OCI-LY7 (cell line): ENCODE measurements around the gene ELOVL7. TPM values are rescaled to one million over a fixed set of nuclear protein-coding genes. Genes with fewer than 3 reads are reported as not detected.
"Not testable (repeated sequence)": the region's sequence is repeated elsewhere in the genome, so short reads cannot be mapped to it uniquely, and the experiment has no call there.

ENCODE experiments used
- BruUV-seq: library from RNA; stranded (reverse); fragments of 400-500 nt; replicated peaks from 2 replicates; lab custom pipeline; 2021; lab: Mats Ljungman, UMichigan
- CTCF ChIA-PET: fragments of 300-600 bp; sonication (Branson Sonifier 250); formaldehyde crosslinking; loops from one replicate; lab custom pipeline; 2022; ENCODE audit warnings: antibody characterized with exemption; ENCODE audit not compliant: unreplicated experiment; lab: Charles Lee
- POLR2A ChIA-PET: fragments of 300-600 bp; sonication (Branson Sonifier 250); formaldehyde crosslinking; loops from one replicate; lab custom pipeline; 2022; ENCODE audit warnings: antibody characterized with exemption; lab: Charles Lee
- DNase-seq: peaks from one replicate; pipeline ENCODE4 v3.0.0-alpha.2; 2015; ENCODE audit warnings: low spot score
- H2AFZ ChIP-seq: fragments of 200-600 bp; sonication (generic), shearing (Covaris generic); 2 replicates; pipeline ENCODE4 v1.6.1; 2014; ENCODE audit warnings: mild to moderate bottlenecking, antibody characterized with exemption, low read length, moderate library complexity
- H3K27ac ChIP-seq: fragments of 200-600 bp; sonication (generic); 2 replicates; pipeline ENCODE4 v1.5.1; 2014; ENCODE audit warnings: mixed run types, low read depth, mild to moderate bottlenecking, moderate library complexity, low read length, inconsistent platforms; ENCODE audit not compliant: poor library complexity, severe bottlenecking
- H3K36me3 ChIP-seq: fragments of 200-600 bp; sonication (generic); 2 replicates; pipeline ENCODE4 v1.6.1; 2014; ENCODE audit warnings: mild to moderate bottlenecking, antibody characterized with exemption, low read length, moderate library complexity, mixed read lengths; ENCODE audit not compliant: insufficient read depth
- H3K4me1 ChIP-seq: fragments of 200-600 bp; sonication (generic); 2 replicates; pipeline ENCODE4 v1.5.1; 2014; ENCODE audit warnings: mild to moderate bottlenecking, low read length; ENCODE audit not compliant: insufficient read depth, poor library complexity, severe bottlenecking
- H3K4me2 ChIP-seq: fragments of 200-600 bp; sonication (generic); 2 replicates; pipeline ENCODE4 v1.6.1; 2014; ENCODE audit warnings: mild to moderate bottlenecking, low read length
- H3K4me3 ChIP-seq: fragments of 200-600 bp; sonication (generic); 2 replicates; pipeline ENCODE4 v1.5.1; 2014; ENCODE audit warnings: mild to moderate bottlenecking, low read depth, low read length; ENCODE audit not compliant: poor library complexity, severe bottlenecking
- H3K79me2 ChIP-seq: fragments of 200-600 bp; sonication (generic); 2 replicates; pipeline ENCODE4 v1.6.1; 2016; ENCODE audit warnings: low read depth, mild to moderate bottlenecking, low read length, moderate library complexity, mixed read lengths; ENCODE audit not compliant: insufficient read depth
- H3K9me2 ChIP-seq: fragments of 200-600 bp; sonication (generic); 2 replicates; pipeline ENCODE4 v1.6.1; 2016; ENCODE audit warnings: mild to moderate bottlenecking, low read length, mixed read lengths; ENCODE audit not compliant: insufficient read depth
- H3K9me3 ChIP-seq: fragments of 200-600 bp; sonication (generic); 2 replicates; pipeline ENCODE4 v1.6.1; 2014; ENCODE audit warnings: mild to moderate bottlenecking, mixed run types, low read length, mixed read lengths
- H4K20me1 ChIP-seq: fragments of 200-600 bp; sonication (generic); 2 replicates; pipeline ENCODE4 v1.6.1; 2014; ENCODE audit warnings: mild to moderate bottlenecking, antibody characterized with exemption, low read length, moderate library complexity, mixed read lengths; ENCODE audit not compliant: insufficient read depth
- EZH2phosphoT487 ChIP-seq: fragments of 200-600 bp; sonication (generic); IDR thresholded peaks from 2 replicates; pipeline ENCODE4 v1.6.1; 2018; ENCODE audit warnings: low read depth, borderline replicate concordance, mild to moderate bottlenecking, mixed run types, antibody characterized with exemption, low read length, moderate library complexity, mixed read lengths
- intact Hi-C: fragments of 100-400 bp; cut with micrococcal nuclease; formaldehyde crosslinking; loops from one replicate; pipeline ENCODE4 v1.10.0; 2022; ENCODE audit not compliant: unreplicated experiment
- total RNA-seq, 2 experiments: library from RNA; depleted of rRNA in 1 of 2; stranded (reverse); fragments of >200 nt in 1 of 2; shearing (Covaris generic) in 1 of 2; gene quantifications; 2 replicates each; pipeline ENCODE4 v1.2.3, GENCODE V29; 2014 to 2022
- TF ChIP-seq, protein P1 (sequence below): fragments of 200-600 bp; sonication (generic); conservative IDR thresholded peaks from 2 replicates; pipeline ENCODE4 v1.5.1; 2014; ENCODE audit warnings: mild to moderate bottlenecking, antibody characterized with exemption, low read length, moderate library complexity, mixed read lengths

The ELOVL7 gene
- total RNA-seq, 2 experiments from 2014 or later: 0.03 TPM; not detected in 1

DNA sequence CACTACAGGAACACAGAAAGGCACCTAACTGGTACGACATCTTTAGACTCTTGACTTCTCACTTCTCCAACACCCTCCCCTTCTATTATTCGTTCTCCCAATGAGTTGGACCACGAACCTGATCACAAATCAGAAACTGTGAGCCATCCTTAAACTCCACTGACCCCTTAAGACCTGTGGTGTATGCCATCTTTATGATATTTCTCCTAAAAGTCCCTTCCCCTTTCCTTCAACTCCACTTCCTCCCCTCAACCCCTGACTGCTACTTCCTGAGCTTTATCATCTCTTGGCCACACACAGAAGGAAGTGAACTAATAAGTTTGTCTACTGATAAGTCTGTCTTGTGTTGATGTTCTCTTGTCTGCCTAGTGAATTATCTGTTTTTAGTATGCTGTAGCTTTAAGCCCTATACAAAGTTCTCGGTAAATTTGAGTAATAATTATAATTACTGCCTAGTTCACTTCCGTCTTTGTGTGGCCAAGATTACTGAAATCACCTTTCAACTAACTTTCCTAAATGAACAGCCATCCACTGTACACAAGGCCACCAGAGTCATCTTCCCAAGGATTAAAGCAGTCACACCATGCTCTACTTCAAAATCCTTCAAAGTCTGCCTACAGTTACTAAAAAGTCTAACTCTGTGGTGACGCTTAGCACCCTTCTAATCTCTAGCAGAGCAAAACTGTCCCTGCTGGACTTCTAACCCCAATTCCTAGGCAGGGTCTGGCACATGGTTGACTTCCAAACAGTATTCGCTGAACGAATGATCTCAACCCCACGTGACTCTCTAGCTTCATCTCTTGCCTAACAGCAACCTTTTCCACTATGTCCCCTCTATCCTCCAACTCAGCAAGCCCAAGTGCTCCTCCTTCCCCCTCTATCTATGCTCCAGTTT lies 23.2 kb downstream of the ELOVL7 start:
- Histone ChIP-seq H3K9me3 (no peaks in the 10 kb centered on the region), H3K4me2 (no peak overlapping the region), H3K4me1 (no peaks in the 10 kb centered on the region), H3K36me3 (no peaks in the 10 kb centered on the region), H3K9me2 (no peaks in the 10 kb centered on the region), H3K27ac (no peak overlapping the region), H3K4me3 (no peak overlapping the region), H3K79me2 (no peaks in the 10 kb centered on the region), H2AFZ (no peak overlapping the region), H4K20me1 (no peaks in the 10 kb centered on the region)
- no peak for TF ChIP-seq EZH2phosphoT487
- TF ChIP-seq, protein P1, sequence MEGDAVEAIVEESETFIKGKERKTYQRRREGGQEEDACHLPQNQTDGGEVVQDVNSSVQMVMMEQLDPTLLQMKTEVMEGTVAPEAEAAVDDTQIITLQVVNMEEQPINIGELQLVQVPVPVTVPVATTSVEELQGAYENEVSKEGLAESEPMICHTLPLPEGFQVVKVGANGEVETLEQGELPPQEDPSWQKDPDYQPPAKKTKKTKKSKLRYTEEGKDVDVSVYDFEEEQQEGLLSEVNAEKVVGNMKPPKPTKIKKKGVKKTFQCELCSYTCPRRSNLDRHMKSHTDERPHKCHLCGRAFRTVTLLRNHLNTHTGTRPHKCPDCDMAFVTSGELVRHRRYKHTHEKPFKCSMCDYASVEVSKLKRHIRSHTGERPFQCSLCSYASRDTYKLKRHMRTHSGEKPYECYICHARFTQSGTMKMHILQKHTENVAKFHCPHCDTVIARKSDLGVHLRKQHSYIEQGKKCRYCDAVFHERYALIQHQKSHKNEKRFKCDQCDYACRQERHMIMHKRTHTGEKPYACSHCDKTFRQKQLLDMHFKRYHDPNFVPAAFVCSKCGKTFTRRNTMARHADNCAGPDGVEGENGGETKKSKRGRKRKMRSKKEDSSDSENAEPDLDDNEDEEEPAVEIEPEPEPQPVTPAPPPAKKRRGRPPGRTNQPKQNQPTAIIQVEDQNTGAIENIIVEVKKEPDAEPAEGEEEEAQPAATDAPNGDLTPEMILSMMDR: no peak
- POLR2A ChIA-PET: no interaction called here
- DNase-seq: no peak
- no TSS peak for BruUV-seq
- CTCF ChIA-PET: no interaction called here
- intact Hi-C loops: no loop called here

DNA sequence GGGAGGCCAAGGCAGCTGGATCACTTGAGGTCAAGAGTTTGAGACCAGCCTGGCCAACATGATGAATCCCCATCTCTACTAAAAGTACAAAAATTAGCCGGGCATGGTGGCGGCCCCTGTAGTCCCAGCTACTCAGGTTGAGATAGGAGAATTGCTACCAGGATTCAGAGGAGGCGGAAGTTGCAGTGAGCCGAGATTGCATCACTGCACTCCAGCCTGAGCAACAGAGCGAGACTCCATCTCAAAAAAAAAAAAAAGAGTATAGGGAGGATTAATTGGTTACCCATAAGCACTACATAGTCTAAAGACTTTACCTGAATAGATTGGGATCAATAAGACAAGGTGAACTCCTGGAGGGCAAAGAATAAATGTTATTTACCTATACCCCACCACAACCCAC lies 27.9 kb downstream of the ELOVL7 start:
- H3K9me2 ChIP-seq, H4K20me1 ChIP-seq, H3K4me3 ChIP-seq, H3K36me3 ChIP-seq, H3K4me1 ChIP-seq, H3K9me3 ChIP-seq, H2AFZ ChIP-seq, CTCF ChIA-PET, H3K4me2 ChIP-seq, intact Hi-C loops, BruUV-seq, H3K27ac ChIP-seq, H3K79me2 ChIP-seq, DNase-seq: not testable (repeated sequence)
- POLR2A ChIA-PET: interaction anchor here (1.0 kb wide), 1 partner anchor 35 kb away, joined by 3 read pairs; no protein-coding TSS in a partner anchor

DNA sequence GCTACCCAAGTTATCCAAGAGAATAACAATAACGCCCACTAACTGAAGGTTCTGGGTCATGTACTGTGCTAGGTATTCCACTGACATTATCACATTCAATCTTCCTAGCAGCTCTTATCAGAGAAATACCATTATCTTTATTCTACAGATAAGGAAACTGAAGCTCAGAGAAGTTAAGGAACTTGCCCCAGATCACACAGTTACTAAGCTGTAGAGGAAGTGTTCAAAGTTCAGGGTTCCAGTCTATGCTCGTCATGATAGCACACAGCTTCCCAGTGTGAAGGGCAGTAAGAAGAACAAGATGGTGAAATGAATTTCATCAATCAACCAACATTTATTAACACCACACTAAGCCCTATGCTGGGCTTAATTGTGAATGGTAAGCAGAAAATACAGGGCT lies 29.6 kb downstream of the ELOVL7 start:
- Histone ChIP-seq H3K4me2 (no peak overlapping the region), H3K9me2 (no peaks in the 10 kb centered on the region), H2AFZ (no peak overlapping the region), H3K27ac (no peak overlapping the region), H3K9me3 (no peaks in the 10 kb centered on the region), H3K79me2 (no peaks in the 10 kb centered on the region), H3K4me3 (no peak overlapping the region), H4K20me1 (no peaks in the 10 kb centered on the region), H3K36me3 (no peaks in the 10 kb centered on the region), H3K4me1 (no peaks in the 10 kb centered on the region)
- DNase-seq: no peak
- POLR2A ChIA-PET: interaction anchor here (0.9 kb wide), 1 partner anchor 11 kb away, joined by 4 read pairs; no protein-coding TSS in a partner anchor
- BruUV-seq: no TSS peak
- CTCF ChIA-PET: interaction anchor here (0.5 to 0.6 kb wide), 2 partner anchors 12 to 215 kb away, joined by 3 read pairs; no protein-coding TSS in a partner anchor
- intact Hi-C loops: no loop called here
- no peak for TF ChIP-seq EZH2phosphoT487
- TF ChIP-seq, protein P1: no peak
